HG03571 (cell line): ENCODE data around the gene DENND1C.
"Not testable (repeated sequence)": the region's sequence is repeated elsewhere in the genome, so short reads cannot be mapped to it uniquely, and the experiment has no call there.

Source experiments
- ATAC-seq: cut with Tn5 transposase; IDR thresholded peaks from one replicate; pipeline ENCODE4 v1.9.1; 2021; ENCODE audit not compliant: unreplicated experiment

DENND1C gene

GRCh38 chr19:6457958-6458694 lies 23.5 kb downstream of the DENND1C start:
- ATAC-seq: no peak

DNA sequence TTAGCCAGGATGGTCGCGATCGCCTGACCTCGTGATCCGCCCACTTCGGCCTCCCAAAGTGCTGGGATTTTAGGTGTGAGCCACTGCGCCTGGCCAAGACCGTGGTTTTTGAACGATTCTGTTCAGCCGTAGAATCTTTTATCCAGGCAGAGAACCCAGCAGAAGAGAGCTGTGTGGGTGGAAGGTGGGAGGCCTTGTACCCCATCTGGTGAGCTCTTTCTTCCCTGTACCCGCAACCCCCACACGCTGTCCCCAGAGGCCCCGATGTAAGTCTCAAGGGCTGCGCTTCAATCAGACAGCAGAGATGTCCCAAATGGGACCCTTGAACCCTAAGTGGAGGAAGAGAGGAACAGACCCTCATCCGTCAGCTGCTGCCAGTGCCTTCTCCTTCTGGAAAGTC lies 25.7 kb downstream of the DENND1C start:
- ATAC-seq: no peak

GRCh38 chr19:6453951-6454565 lies 27.5 kb downstream of the DENND1C start:
- no peak for ATAC-seq

DNA sequence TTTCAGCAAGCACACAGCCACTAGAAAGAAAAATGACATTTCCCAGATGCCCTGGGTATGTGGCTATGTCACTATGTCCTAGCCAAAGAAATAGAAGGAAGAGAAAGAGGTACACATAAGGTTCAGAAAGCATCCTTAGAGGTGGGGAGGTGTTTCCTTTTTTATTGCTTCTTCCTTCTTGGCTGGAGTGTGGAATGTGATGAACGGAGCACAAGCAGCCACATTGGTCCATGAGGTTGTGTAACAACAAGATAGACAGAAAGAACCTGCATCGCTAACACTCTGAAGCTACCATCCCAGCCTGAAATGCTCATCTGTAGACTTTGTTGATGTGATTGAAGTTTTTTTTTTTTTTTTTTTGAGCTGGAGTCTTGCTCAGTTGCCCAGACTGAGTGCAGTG lies 28.7 kb downstream of the DENND1C start:
- ATAC-seq: no peak

- ATAC-seq: no peak
These were observed 29.4 kb downstream of the DENND1C start for GRCh38 chr19:6452223-6452614.

DNA sequence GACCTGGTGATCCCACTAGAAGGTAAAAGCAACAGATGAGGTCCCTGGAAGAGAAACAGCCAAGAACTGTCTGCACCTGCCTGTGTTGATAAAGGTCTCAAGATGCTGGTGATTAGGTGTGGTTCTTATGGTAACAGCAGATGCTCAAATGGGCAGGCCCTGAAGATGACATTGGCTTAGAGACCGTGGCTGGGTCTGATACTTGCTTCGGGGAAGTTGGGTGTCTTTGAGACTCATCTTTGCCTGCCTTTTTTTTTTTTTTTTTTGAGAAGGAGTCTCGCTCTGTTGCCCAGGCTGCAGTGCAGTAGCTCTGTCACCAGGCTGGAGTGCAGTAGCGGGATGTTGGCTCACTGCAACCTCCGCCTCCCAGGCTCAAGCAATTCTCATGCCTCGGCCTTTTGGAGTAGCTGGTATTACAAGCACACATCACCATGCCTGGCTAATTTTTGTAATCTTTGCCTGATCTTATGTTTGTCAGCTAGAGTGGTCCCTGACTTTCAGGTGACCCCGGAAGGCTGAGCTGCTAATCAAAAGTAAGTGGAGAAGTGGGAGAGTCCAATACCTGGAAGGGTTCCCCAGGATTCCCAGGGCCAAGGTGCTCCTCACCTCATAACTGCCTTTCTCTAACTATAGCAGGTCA lies 29.9 kb downstream of the DENND1C start:
- ATAC-seq: no peak

GRCh38 chr19:6450166-6450565 lies 31.4 kb downstream of the DENND1C start:
- ATAC-seq: no peak

DNA sequence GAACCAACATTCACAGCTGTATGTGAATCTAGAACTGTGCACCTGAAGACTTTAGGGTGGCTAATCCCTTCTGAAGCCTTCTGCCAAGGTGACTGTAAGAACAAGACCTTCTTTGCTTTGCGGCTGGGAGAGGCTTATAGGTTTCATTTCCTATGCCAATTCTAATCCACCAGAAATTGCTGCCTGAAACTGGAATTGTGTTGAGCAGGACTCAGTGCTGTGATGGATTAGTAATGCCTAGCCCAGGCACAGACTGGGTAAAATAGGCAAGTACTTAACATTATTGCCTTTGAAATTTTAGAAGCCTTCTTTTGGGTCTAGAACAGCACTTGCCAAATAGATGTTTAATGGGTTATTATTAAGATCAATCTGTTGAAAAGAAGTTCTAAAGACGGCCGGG lies 33.5 kb downstream of the DENND1C start:
- ATAC-seq: no peak

DNA sequence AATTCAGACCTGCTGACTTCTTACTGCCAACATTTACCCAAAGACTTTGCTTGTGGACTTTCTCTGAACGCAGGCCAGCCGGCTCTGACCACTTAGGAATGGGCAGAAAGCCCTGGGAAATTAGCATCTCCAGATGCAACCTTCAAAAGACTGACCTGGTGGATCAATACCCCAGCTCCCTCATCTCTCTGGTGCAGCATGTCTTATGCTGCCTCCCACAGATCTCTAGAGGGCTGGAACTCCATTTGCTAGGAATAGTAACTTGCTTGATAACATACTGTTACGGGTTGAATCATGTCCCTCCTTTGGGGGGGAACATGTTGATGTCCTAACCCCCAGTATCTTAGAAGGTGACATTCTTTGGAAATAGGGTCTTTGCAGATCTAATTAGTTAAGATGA lies 35.1 kb downstream of the DENND1C start:
- no peak for ATAC-seq

- no peak for ATAC-seq
These were observed 37.6 kb downstream of the DENND1C start for GRCh38 chr19:6443986-6444385.

- no peak for ATAC-seq
These were observed 39.4 kb downstream of the DENND1C start for GRCh38 chr19:6442087-6442688.

GRCh38 chr19:6440905-6441304 lies 40.7 kb downstream of the DENND1C start:
- no peak for ATAC-seq

- no peak for ATAC-seq
These were observed 41.8 kb downstream of the DENND1C start for GRCh38 chr19:6439743-6440142.

GRCh38 chr19:6433663-6434062 lies 47.9 kb downstream of the DENND1C start, which contains the start of gene SLC25A41:
Gene SLC25A41 (minus strand): TSS chr19:6433763. CDS start chr19:6433693, 70 bp downstream.
- ATAC-seq: no peak

DNA sequence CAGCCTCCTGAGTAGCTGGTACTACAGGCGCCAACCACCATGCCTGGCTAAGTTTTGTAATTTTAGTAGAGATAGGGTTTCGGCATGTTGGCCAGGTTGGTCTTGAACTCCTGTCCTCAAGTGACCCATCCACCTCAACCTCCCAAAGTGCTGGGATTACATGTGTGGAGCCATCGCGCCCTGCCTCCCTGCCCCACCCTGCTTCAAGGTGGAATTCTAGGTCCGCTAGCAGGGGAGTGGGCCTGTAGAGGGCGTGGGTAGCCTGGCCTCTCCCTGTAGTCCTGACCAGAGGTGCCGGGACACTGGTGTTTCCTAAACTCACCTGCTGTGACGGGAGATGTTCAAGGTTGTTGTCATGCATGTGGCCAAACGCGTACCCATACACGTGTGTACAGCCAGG lies 48.4 kb downstream of the DENND1C start:
- no peak for ATAC-seq

DNA sequence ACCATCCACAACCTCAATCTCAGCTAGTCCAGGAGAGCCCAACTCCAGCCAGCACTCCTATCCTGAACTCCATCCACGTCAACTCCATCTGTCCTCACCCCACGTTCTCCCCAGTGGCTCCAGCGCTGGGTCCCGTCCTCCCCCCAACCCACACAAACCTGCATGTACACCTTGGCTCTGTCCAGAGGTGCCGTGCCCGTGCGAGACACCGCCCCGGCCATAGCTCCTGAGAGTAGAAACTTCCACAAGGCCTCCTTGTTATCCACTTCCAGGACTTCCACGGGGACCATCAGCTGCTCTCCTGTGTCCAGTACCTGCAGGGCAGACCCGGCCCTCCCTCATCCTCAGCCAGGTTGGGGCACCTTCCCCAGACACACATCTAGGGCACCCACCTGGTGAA lies 49.7 kb downstream of the DENND1C start:
- no peak for ATAC-seq

GRCh38 chr19:6429419-6430221 lies 52.0 kb downstream of the DENND1C start:
- ATAC-seq: no peak

DNA sequence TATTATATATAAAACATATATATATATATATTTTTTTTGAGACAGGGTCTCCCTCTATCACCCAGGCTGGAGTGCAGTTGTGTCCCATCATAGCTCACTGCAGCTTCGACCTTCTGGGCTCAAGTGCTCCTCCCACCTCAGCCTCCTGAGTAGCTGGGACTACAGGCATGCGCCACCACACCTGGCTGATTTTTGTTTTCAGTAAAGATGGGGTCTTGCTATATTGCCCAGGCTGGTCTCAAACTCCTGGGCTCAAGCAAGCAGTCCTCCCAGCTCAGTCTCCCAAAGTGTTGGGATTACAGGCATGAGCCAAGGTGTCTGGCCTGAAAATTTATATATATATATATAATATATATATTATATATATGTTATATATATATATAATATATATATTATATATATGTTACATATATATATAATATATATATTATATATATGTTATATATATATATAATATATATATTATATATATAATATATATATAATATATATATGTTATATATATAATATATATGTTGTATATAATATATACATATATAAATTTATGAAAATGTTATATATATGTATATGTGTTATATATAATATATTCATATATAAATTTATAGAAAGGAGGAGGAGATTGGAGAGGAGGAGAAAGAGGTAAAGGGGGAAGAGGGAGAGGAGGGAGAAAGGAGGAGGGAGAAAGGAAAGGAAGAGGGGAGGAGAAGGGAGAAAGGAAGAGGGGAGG lies 52.7 kb downstream of the DENND1C start:
- ATAC-seq: not testable (repeated sequence)

GRCh38 chr19:6427131-6427530 lies 54.5 kb downstream of the DENND1C start:
- no peak for ATAC-seq
